ENCODE data around the gene GALNT2. TPM values are rescaled to one million over a fixed set of nuclear protein-coding genes. Genes with fewer than 3 reads are reported as not detected.

GALNT2 gene
- total RNA-seq, 8 experiments from 2014 or later = 28.1 to 70.6 (median 41.3) TPM

GRCh38 chr1:230210326-230210980 lies 143.4 kb downstream of the GALNT2 start:
- Histone ChIP-seq H3K4me3 (no peak overlapping the region), H3K27ac (no peak overlapping the region), H3K4me1 (replicated peaks in 1 of 2) (no peaks in the 10 kb centered on the region)
- in situ Hi-C loops (cut with MboI; ENCODE audit: low pct_unique_long_range_greater_than_20kb in 2 of 9, low sequenced_read_pairs in 9 of 9, unreplicated experiment in 9 of 9) = no loop called here
- 67 to 95% (median 88%) methylated on average over 3 to 4 of the region's 4 CpGs; no CpG with 5 or more reads in 1 of the 10 experiments for WGBS, 10 experiments
- no peak for ATAC-seq (replicated peaks in 6 of 8)

GRCh38 chr1:230210981-230211336 lies 143.9 kb downstream of the GALNT2 start:
- WGBS, 10 experiments = 91 to 100% (median 100%) methylated on average over 1 to 9 of the region's 13 CpGs; no CpG with 5 or more reads in 5 of the 10 experiments
- in situ Hi-C loops (cut with MboI; ENCODE audit: low pct_unique_long_range_greater_than_20kb in 2 of 9, low sequenced_read_pairs in 9 of 9, unreplicated experiment in 9 of 9) = no loop called here

GRCh38 chr1:230211436-230212145 lies 144.6 kb downstream of the GALNT2 start:
- H3K27ac ChIP-seq = no peak overlapping the region
- no peak overlapping the region for H3K4me3 ChIP-seq
- no peaks in the 10 kb centered on the region for H3K4me1 ChIP-seq (replicated peaks in 1 of 2)
- no peak for ATAC-seq (replicated peaks in 6 of 8)
- 67 to 100% (median 92%) methylated on average over 1 to 8 of the region's 8 CpGs; no CpG with 5 or more reads in 2 of the 10 experiments for WGBS, 10 experiments
- in situ Hi-C loops (cut with MboI; ENCODE audit: low pct_unique_long_range_greater_than_20kb in 2 of 9, low sequenced_read_pairs in 9 of 9, unreplicated experiment in 9 of 9) = no loop called here

More at GRCh38 chr1:230210981-230211336, 143.9 kb downstream of the GALNT2 start:
- Histone ChIP-seq H3K4me3 (no peak overlapping the region), H3K27ac (no peak overlapping the region), H3K4me1 (replicated peaks in 1 of 2) (no peaks in the 10 kb centered on the region)
- ATAC-seq (replicated peaks in 6 of 8) = no peak

GRCh38 chr1:230212405-230212936 lies 145.4 kb downstream of the GALNT2 start:
- H3K27ac ChIP-seq = no peak overlapping the region
- H3K4me3 ChIP-seq = no peak overlapping the region
- in situ Hi-C loops (cut with MboI; ENCODE audit: low pct_unique_long_range_greater_than_20kb in 2 of 9, low sequenced_read_pairs in 9 of 9, unreplicated experiment in 9 of 9) = no loop called here
- 85 to 96% (median 94%) methylated on average over 2 to 7 of the region's 7 CpGs for WGBS, 10 experiments
- no peak for ATAC-seq (replicated peaks in 6 of 8)
- no peaks in the 10 kb centered on the region for H3K4me1 ChIP-seq (replicated peaks in 1 of 2)

- peak; percentile 31 to 90 (median 42) for ATAC-seq (replicated peaks in 6 of 8)
- Histone ChIP-seq H3K4me3 (no peak overlapping the region), H3K27ac (no peak overlapping the region), H3K4me1 (replicated peaks in 1 of 2) (peaks cover 0 to under 1% of the 10 kb centered on the region in 2 donors)
- WGBS, 10 experiments = 32 to 100% (median 83%) methylated on average over 1 to 6 of the region's 7 CpGs; no CpG with 5 or more reads in 3 of the 10 experiments
- in situ Hi-C loops (cut with MboI; ENCODE audit: low pct_unique_long_range_greater_than_20kb in 2 of 9, low sequenced_read_pairs in 9 of 9, unreplicated experiment in 9 of 9) = no loop called here
These were observed 148.0 kb downstream of the GALNT2 start for GRCh38 chr1:230215031-230215430.

GRCh38 chr1:230215529-230215928 lies 148.5 kb downstream of the GALNT2 start:
- no peak for ATAC-seq (replicated peaks in 6 of 8)

GRCh38 chr1:230216896-230217295 lies 149.9 kb downstream of the GALNT2 start:
- no peak overlapping the region for H3K4me3 ChIP-seq
- in situ Hi-C loops (cut with MboI; ENCODE audit: low pct_unique_long_range_greater_than_20kb in 2 of 9, low sequenced_read_pairs in 9 of 9, unreplicated experiment in 9 of 9) = no loop called here
- peaks cover 0 to 6% of the 10 kb centered on the region in 2 donors for H3K4me1 ChIP-seq (replicated peaks in 1 of 2)
- 90 to 100% (median 100%) methylated on average over 1 to 2 of the region's 2 CpGs for WGBS, 10 experiments
- no peak overlapping the region for H3K27ac ChIP-seq
- no peak for ATAC-seq (replicated peaks in 6 of 8)

More at GRCh38 chr1:230215529-230215928, 148.5 kb downstream of the GALNT2 start:
- peaks cover 0 to 6% of the 10 kb centered on the region in 2 donors for H3K4me1 ChIP-seq (replicated peaks in 1 of 2)
- 57 to 100% (median 100%) methylated on average over 1 of the region's 1 CpG; no CpG with 5 or more reads in 2 of the 10 experiments for WGBS, 10 experiments
- in situ Hi-C loops (cut with MboI; ENCODE audit: low pct_unique_long_range_greater_than_20kb in 2 of 9, low sequenced_read_pairs in 9 of 9, unreplicated experiment in 9 of 9) = no loop called here
- H3K27ac ChIP-seq = no peak overlapping the region
- H3K4me3 ChIP-seq = no peak overlapping the region

- no peak overlapping the region for H3K4me3 ChIP-seq
- no peak for ATAC-seq (replicated peaks in 6 of 8)
- whole genome bisulfite sequencing, 10 experiments = 75 to 100% (median 91%) methylated on average over 1 to 6 of the region's 6 CpGs; no CpG with 5 or more reads in 2 of the 10 experiments
- H3K4me1 ChIP-seq (replicated peaks in 1 of 2) = peaks cover 0 to 6% of the 10 kb centered on the region in 2 donors
- in situ Hi-C loops (cut with MboI; ENCODE audit: low pct_unique_long_range_greater_than_20kb in 2 of 9, low sequenced_read_pairs in 9 of 9, unreplicated experiment in 9 of 9) = no loop called here
- no peak overlapping the region for H3K27ac ChIP-seq
These were observed 151.6 kb downstream of the GALNT2 start for GRCh38 chr1:230218667-230219066.

- no peak overlapping the region for H3K4me3 ChIP-seq
- WGBS, 10 experiments = 83 to 100% (median 93%) methylated on average over 1 to 8 of the region's 8 CpGs
- ATAC-seq (replicated peaks in 6 of 8) = peak in 1 of 8 experiments; percentile 38
- peaks cover 4 to 6% of the 10 kb centered on the region in 2 donors for H3K4me1 ChIP-seq (replicated peaks in 1 of 2)
- no peak overlapping the region for H3K27ac ChIP-seq
- in situ Hi-C loops (cut with MboI; ENCODE audit: low pct_unique_long_range_greater_than_20kb in 2 of 9, low sequenced_read_pairs in 9 of 9, unreplicated experiment in 9 of 9) = no loop called here
These were observed 152.4 kb downstream of the GALNT2 start for GRCh38 chr1:230219174-230220067.

GRCh38 chr1:230220478-230220877 lies 153.4 kb downstream of the GALNT2 start:
- H3K27ac ChIP-seq = no peak overlapping the region
- H3K4me3 ChIP-seq = no peak overlapping the region
- in situ Hi-C loops (cut with MboI; ENCODE audit: low pct_unique_long_range_greater_than_20kb in 2 of 9, low sequenced_read_pairs in 9 of 9, unreplicated experiment in 9 of 9) = no loop called here
- H3K4me1 ChIP-seq (replicated peaks in 1 of 2) = peaks cover 6 to 8% of the 10 kb centered on the region in 2 donors
- ATAC-seq (replicated peaks in 6 of 8) = peak in 2 of 8 experiments; percentile 10 to 31
- WGBS, 10 experiments = 76 to 100% (median 100%) methylated on average over 1 to 7 of the region's 7 CpGs; no CpG with 5 or more reads in 1 of the 10 experiments

GRCh38 chr1:230220907-230221306 lies 153.9 kb downstream of the GALNT2 start:
- ATAC-seq (replicated peaks in 6 of 8) = no peak
- 77 to 100% (median 91%) methylated on average over 2 to 3 of the region's 3 CpGs for WGBS, 10 experiments
- H3K27ac ChIP-seq = no peak overlapping the region
- no peak overlapping the region for H3K4me3 ChIP-seq
- peaks cover 7 to 8% of the 10 kb centered on the region in 2 donors for H3K4me1 ChIP-seq (replicated peaks in 1 of 2)
- in situ Hi-C loops (cut with MboI; ENCODE audit: low pct_unique_long_range_greater_than_20kb in 2 of 9, low sequenced_read_pairs in 9 of 9, unreplicated experiment in 9 of 9) = no loop called here

- no peak overlapping the region for H3K27ac ChIP-seq
- peaks cover 8 to 15% of the 10 kb centered on the region in 2 donors for H3K4me1 ChIP-seq (replicated peaks in 1 of 2)
- no peak overlapping the region for H3K4me3 ChIP-seq
- no peak for ATAC-seq (replicated peaks in 6 of 8)
- WGBS, 10 experiments = 60 to 100% (median 96%) methylated on average over 1 to 2 of the region's 2 CpGs
- in situ Hi-C loops (cut with MboI; ENCODE audit: low pct_unique_long_range_greater_than_20kb in 2 of 9, low sequenced_read_pairs in 9 of 9, unreplicated experiment in 9 of 9) = no loop called here
These were observed 155.6 kb downstream of the GALNT2 start for GRCh38 chr1:230222678-230223077.
